HL-60 (cell line): ENCODE data around the gene PABPC1L.

Source experiments
- POLR2AphosphoS5 ChIP-seq: IDR thresholded peaks from 2 replicates; pipeline ENCODE4 v1.6.1; 2012; ENCODE audit warnings: low read depth
- SPI1 ChIP-seq: IDR thresholded peaks from 2 replicates; pipeline ENCODE4 v1.6.1; 2012; ENCODE audit warnings: low read depth, mild to moderate bottlenecking, borderline replicate concordance
- TF ChIP-seq, protein P1 (sequence below): IDR thresholded peaks from one replicate; pipeline ENCODE4 v1.5.1; 2011; ENCODE audit warnings: low read length, control low read depth, inconsistent platforms; ENCODE audit not compliant: insufficient read depth
- TF ChIP-seq, protein P2 (sequence below): IDR thresholded peaks from 2 replicates; pipeline ENCODE4 v1.6.1; 2012; ENCODE audit warnings: low read depth; ENCODE audit not compliant: insufficient replicate concordance

DNA sequence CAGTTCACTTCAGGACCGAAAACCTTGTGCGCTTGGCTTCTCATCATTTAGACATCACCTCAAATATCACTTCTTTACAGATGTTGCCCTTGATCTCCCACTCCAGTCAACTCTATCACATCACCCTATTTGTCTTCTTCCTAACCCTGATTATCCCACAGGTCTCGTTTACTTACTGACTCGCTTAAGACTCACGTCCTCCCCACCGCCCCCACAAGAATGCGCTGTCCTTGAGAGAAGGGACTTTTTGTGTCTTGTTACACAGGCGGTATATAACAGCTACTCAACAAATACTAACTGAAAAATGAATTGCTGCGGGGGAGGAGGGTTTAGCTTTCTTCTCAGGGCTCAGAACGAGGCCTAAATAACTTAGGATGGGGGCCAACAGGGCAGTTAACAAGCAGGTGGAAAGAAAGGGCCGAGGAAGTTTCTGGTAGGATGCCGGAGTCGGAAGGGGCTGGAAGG is 49.8 kb downstream of the PABPC1L start:
- TF ChIP-seq, protein P1, sequence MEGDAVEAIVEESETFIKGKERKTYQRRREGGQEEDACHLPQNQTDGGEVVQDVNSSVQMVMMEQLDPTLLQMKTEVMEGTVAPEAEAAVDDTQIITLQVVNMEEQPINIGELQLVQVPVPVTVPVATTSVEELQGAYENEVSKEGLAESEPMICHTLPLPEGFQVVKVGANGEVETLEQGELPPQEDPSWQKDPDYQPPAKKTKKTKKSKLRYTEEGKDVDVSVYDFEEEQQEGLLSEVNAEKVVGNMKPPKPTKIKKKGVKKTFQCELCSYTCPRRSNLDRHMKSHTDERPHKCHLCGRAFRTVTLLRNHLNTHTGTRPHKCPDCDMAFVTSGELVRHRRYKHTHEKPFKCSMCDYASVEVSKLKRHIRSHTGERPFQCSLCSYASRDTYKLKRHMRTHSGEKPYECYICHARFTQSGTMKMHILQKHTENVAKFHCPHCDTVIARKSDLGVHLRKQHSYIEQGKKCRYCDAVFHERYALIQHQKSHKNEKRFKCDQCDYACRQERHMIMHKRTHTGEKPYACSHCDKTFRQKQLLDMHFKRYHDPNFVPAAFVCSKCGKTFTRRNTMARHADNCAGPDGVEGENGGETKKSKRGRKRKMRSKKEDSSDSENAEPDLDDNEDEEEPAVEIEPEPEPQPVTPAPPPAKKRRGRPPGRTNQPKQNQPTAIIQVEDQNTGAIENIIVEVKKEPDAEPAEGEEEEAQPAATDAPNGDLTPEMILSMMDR = no peak
- TF ChIP-seq POLR2AphosphoS5 = no peak
- TF ChIP-seq, protein P2, sequence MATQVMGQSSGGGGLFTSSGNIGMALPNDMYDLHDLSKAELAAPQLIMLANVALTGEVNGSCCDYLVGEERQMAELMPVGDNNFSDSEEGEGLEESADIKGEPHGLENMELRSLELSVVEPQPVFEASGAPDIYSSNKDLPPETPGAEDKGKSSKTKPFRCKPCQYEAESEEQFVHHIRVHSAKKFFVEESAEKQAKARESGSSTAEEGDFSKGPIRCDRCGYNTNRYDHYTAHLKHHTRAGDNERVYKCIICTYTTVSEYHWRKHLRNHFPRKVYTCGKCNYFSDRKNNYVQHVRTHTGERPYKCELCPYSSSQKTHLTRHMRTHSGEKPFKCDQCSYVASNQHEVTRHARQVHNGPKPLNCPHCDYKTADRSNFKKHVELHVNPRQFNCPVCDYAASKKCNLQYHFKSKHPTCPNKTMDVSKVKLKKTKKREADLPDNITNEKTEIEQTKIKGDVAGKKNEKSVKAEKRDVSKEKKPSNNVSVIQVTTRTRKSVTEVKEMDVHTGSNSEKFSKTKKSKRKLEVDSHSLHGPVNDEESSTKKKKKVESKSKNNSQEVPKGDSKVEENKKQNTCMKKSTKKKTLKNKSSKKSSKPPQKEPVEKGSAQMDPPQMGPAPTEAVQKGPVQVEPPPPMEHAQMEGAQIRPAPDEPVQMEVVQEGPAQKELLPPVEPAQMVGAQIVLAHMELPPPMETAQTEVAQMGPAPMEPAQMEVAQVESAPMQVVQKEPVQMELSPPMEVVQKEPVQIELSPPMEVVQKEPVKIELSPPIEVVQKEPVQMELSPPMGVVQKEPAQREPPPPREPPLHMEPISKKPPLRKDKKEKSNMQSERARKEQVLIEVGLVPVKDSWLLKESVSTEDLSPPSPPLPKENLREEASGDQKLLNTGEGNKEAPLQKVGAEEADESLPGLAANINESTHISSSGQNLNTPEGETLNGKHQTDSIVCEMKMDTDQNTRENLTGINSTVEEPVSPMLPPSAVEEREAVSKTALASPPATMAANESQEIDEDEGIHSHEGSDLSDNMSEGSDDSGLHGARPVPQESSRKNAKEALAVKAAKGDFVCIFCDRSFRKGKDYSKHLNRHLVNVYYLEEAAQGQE = no peak
- TF ChIP-seq SPI1 = no peak
